Bronchial epithelial cell (primary cell): ENCODE measurements around the gene PLEKHA4. TPM values are rescaled to one million over a fixed set of nuclear protein-coding genes. Genes with fewer than 3 reads are reported as not detected.

ENCODE experiments used
- DNase-seq: peaks from one replicate; pipeline ENCODE4 v3.0.0-alpha.2; 2010; ENCODE audit warnings: low read depth
- FAIRE-seq: peaks from 2 replicates; lab custom pipeline; 2011; peaks lifted over from hg19 to GRCh38; lab: Jason Lieb, UNC
- H3K27me3 ChIP-seq: 2 replicates; pipeline ENCODE4 v1.5.1; 2011; ENCODE audit warnings: low read length; ENCODE audit not compliant: control insufficient read depth, insufficient read depth
- H3K36me3 ChIP-seq: 2 replicates; pipeline ENCODE4 v1.5.1; 2011; ENCODE audit warnings: low read length; ENCODE audit not compliant: control insufficient read depth, insufficient read depth
- H3K4me3 ChIP-seq: 2 replicates; pipeline ENCODE4 v1.5.1; 2011; ENCODE audit warnings: mild to moderate bottlenecking, low read depth, low read length, control low read depth
- total RNA-seq: library from RNA; depleted of rRNA; stranded (reverse); fragments of >200 nt; gene quantifications from 2 replicates; pipeline ENCODE4 v1.2.1, GENCODE V29; 2014
- TF ChIP-seq, protein P1 (sequence below): IDR thresholded peaks from 2 replicates; pipeline ENCODE4 v1.5.1; 2011; ENCODE audit warnings: mild to moderate bottlenecking, moderate library complexity, low read length, control low read depth, inconsistent platforms; ENCODE audit not compliant: insufficient read depth, severe bottlenecking

PLEKHA4 gene
- total RNA-seq, 1 donor from 2014 or later: 0.79 TPM

- FAIRE-seq: no peak
- Histone ChIP-seq H3K36me3 (no peaks in the 10 kb centered on the region), H3K4me3 (no peak overlapping the region), H3K27me3 (no peaks in the 10 kb centered on the region)
- TF ChIP-seq, protein P1, sequence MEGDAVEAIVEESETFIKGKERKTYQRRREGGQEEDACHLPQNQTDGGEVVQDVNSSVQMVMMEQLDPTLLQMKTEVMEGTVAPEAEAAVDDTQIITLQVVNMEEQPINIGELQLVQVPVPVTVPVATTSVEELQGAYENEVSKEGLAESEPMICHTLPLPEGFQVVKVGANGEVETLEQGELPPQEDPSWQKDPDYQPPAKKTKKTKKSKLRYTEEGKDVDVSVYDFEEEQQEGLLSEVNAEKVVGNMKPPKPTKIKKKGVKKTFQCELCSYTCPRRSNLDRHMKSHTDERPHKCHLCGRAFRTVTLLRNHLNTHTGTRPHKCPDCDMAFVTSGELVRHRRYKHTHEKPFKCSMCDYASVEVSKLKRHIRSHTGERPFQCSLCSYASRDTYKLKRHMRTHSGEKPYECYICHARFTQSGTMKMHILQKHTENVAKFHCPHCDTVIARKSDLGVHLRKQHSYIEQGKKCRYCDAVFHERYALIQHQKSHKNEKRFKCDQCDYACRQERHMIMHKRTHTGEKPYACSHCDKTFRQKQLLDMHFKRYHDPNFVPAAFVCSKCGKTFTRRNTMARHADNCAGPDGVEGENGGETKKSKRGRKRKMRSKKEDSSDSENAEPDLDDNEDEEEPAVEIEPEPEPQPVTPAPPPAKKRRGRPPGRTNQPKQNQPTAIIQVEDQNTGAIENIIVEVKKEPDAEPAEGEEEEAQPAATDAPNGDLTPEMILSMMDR: no peak
- DNase-seq: no peak
Measured at GRCh38 chr19:48833977-48834376, 34.4 kb downstream of the PLEKHA4 start.

DNA sequence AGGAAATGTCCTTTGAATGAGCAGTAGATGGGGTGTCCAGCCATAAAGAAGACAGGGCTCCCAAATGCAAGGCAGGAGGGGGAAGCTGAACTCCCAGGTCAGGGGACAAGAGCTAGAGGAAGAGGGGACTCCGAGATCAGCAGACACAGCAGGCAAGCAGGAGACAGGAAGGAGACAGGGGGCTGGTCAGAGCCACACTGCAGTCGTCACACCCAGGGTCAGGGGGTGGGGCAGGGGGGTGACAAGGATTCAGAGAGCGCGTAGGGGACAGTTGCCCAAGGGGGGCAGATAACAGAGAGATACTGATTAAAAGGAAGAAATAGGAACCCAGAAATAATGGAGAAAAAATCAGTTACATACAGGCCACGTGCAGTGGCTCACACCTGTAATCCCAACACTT is 35.4 kb downstream of the PLEKHA4 start:
- TF ChIP-seq, protein P1: no peak
- Histone ChIP-seq H3K36me3 (no peaks in the 10 kb centered on the region), H3K4me3 (no peak overlapping the region), H3K27me3 (no peaks in the 10 kb centered on the region)
- DNase-seq (no peak), FAIRE-seq (no peak)

GRCh38 chr19:48830965-48831364 is 37.5 kb downstream of the PLEKHA4 start:
- TF ChIP-seq, protein P1: no peak
- DNase-seq (no peak), FAIRE-seq (no peak)
- no peaks in the 10 kb centered on the region for H3K36me3 ChIP-seq
- no peak overlapping the region for H3K4me3 ChIP-seq
- H3K27me3 ChIP-seq: no peaks in the 10 kb centered on the region

- Histone ChIP-seq H3K36me3 (no peaks in the 10 kb centered on the region), H3K27me3 (no peaks in the 10 kb centered on the region), H3K4me3 (no peak overlapping the region)
- TF ChIP-seq, protein P1: no peak
- DNase-seq (no peak), FAIRE-seq (no peak)
Measured at GRCh38 chr19:48830088-48830487, 38.3 kb downstream of the PLEKHA4 start.

DNA sequence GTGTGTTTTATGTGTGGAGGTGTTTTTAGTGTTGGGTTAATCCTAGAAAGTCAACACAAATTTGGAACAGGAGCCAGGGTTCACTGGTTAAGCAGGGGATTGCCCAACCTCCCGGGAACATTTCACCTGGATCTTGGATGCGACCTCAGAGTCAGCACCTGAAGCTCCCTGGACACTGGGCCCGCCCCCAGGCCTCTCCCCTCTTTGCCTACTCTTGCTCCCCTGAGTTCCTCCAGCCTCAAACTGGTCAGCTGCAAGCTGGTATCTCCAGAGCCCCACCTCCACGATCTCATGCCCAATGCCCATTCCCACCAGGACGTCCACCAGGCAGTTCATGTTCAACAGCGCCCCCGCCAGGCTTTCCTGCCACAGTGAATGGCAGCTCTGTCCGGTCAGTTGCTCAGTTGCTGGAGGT is 41.8 kb downstream of the PLEKHA4 start:
- TF ChIP-seq, protein P1: peak; percentile 34
- no peak for FAIRE-seq
- Histone ChIP-seq H3K4me3 (no peak overlapping the region), H3K36me3 (no peaks in the 10 kb centered on the region), H3K27me3 (no peaks in the 10 kb centered on the region)
- DNase-seq: no peak

GRCh38 chr19:48822514-48822913 is 45.9 kb downstream of the PLEKHA4 start:
- Histone ChIP-seq H3K27me3 (no peaks in the 10 kb centered on the region), H3K36me3 (no peaks in the 10 kb centered on the region), H3K4me3 (no peak overlapping the region)
- DNase-seq (no peak), FAIRE-seq (no peak)
- TF ChIP-seq, protein P1: no peak
